SK-N-SH treated with all-trans-retinoic acid at 6 μM for 48 hours (cell line): ENCODE data around the gene SPACA6.

Source experiments
- ATAC-seq: fragments of 200-7000 bp; cut with Tn5 transposase; 3 replicates; pipeline ENCODE4 v1.9.1; 2020; ENCODE audit warnings: mild to moderate bottlenecking, moderate library complexity
- ARNTL ChIP-seq: fragments of 450-650 bp; formaldehyde crosslinking; IDR thresholded peaks from 2 replicates; pipeline ENCODE4 v1.5.0; 2020; ENCODE audit warnings: low read depth, mild to moderate bottlenecking, moderate library complexity, borderline replicate concordance
- BACH2 ChIP-seq: fragments of 250-450 bp; sonication (Bioruptor Pico); IDR thresholded peaks from 2 replicates; pipeline ENCODE4 v1.9.0; 2021; ENCODE audit warnings: mild to moderate bottlenecking, borderline replicate concordance
- CREB5 ChIP-seq: fragments of 250-450 bp; sonication (Bioruptor Pico); IDR thresholded peaks from 2 replicates; pipeline ENCODE4 v1.5.1; 2020; ENCODE audit warnings: low read depth, mild to moderate bottlenecking, moderate library complexity
- CSDC2 ChIP-seq: fragments of 250-450 bp; sonication (Bioruptor Pico); IDR thresholded peaks from 2 replicates; pipeline ENCODE4 v1.5.0; 2020; ENCODE audit warnings: mild to moderate bottlenecking, moderate library complexity
- CSRNP3 ChIP-seq: fragments of 250-450 bp; sonication (Bioruptor Pico); IDR thresholded peaks from 2 replicates; pipeline ENCODE4 v1.5.1; 2021; ENCODE audit warnings: mild to moderate bottlenecking, moderate library complexity
- ESRRG ChIP-seq: fragments of 250-450 bp; sonication (Bioruptor Pico); IDR thresholded peaks from 2 replicates; pipeline ENCODE4 v1.6.1; 2021; ENCODE audit warnings: mild to moderate bottlenecking
- GLIS3 ChIP-seq: fragments of 250-450 bp; sonication (Bioruptor Pico); IDR thresholded peaks from 2 replicates; pipeline ENCODE4 v1.5.0; 2020; ENCODE audit warnings: mild to moderate bottlenecking, moderate library complexity
- ISL1 ChIP-seq: fragments of 250-450 bp; sonication (Bioruptor Pico); IDR thresholded peaks from 2 replicates; pipeline ENCODE4 v2.1.2; 2022; ENCODE audit warnings: mild to moderate bottlenecking, moderate library complexity
- OSR1 ChIP-seq: fragments of 250-450 bp; sonication (Bioruptor Pico); IDR thresholded peaks from 2 replicates; pipeline ENCODE4 v1.8.0; 2022; ENCODE audit warnings: moderate library complexity, mild to moderate bottlenecking, inconsistent platforms
- PATZ1 ChIP-seq: fragments of 250-450 bp; sonication (Bioruptor Pico); IDR thresholded peaks from 2 replicates; pipeline ENCODE4 v1.8.0; 2020; ENCODE audit warnings: mild to moderate bottlenecking, moderate library complexity, borderline replicate concordance
- POU6F1 ChIP-seq: fragments of 250-450 bp; sonication (Bioruptor Pico); IDR thresholded peaks from 2 replicates; pipeline ENCODE4 v1.8.0; 2021; ENCODE audit warnings: low read depth, mild to moderate bottlenecking, moderate library complexity, borderline replicate concordance
- PPARA ChIP-seq: fragments of 250-450 bp; sonication (Bioruptor Pico); IDR thresholded peaks from 2 replicates; pipeline ENCODE4 v1.5.0; 2020; ENCODE audit warnings: mild to moderate bottlenecking, borderline replicate concordance
- RARB ChIP-seq: fragments of 250-450 bp; sonication (Bioruptor Pico); IDR thresholded peaks from 2 replicates; pipeline ENCODE4 v1.8.0; 2021; ENCODE audit warnings: mild to moderate bottlenecking, moderate library complexity
- SNAI2 ChIP-seq: fragments of 250-450 bp; sonication (Bioruptor Pico); IDR thresholded peaks from 2 replicates; pipeline ENCODE4 v1.5.0; 2020; ENCODE audit warnings: mild to moderate bottlenecking, moderate library complexity
- TOX ChIP-seq: fragments of 250-450 bp; sonication (Bioruptor Pico); IDR thresholded peaks from 2 replicates; pipeline ENCODE4 v1.8.0; 2021; ENCODE audit warnings: mild to moderate bottlenecking, moderate library complexity, borderline replicate concordance
- TSHZ2 ChIP-seq: fragments of 250-450 bp; sonication (Bioruptor Pico); IDR thresholded peaks from 2 replicates; pipeline ENCODE4 v1.5.0; 2020; ENCODE audit warnings: mild to moderate bottlenecking, moderate library complexity
- ZC3H10 ChIP-seq: fragments of 250-450 bp; sonication (Bioruptor Pico); IDR thresholded peaks from 2 replicates; pipeline ENCODE4 v1.5.1; 2021; ENCODE audit warnings: mild to moderate bottlenecking, moderate library complexity
- ZFP3 ChIP-seq: fragments of 250-450 bp; sonication (Bioruptor Pico); IDR thresholded peaks from 2 replicates; pipeline ENCODE4 v1.5.0; 2020; ENCODE audit warnings: mild to moderate bottlenecking, moderate library complexity
- ZFP30 ChIP-seq: fragments of 450-650 bp; formaldehyde crosslinking; IDR thresholded peaks from 2 replicates; pipeline ENCODE4 v1.5.0; 2022; ENCODE audit warnings: mild to moderate bottlenecking, moderate library complexity
- ZNF565 ChIP-seq: fragments of 450-650 bp; formaldehyde crosslinking; conservative IDR thresholded peaks from 2 replicates; pipeline ENCODE4 v1.5.0; 2020; ENCODE audit warnings: low read depth, mild to moderate bottlenecking, moderate library complexity
- ZNF8 ChIP-seq: fragments of 450-650 bp; formaldehyde crosslinking; IDR thresholded peaks from 2 replicates; pipeline ENCODE4 v1.5.0; 2020; ENCODE audit warnings: mild to moderate bottlenecking, moderate library complexity

SPACA6 gene

GRCh38 chr19:51664997-51665396 lies 28.1 kb upstream of the SPACA6 start:
- 0 out of 3 replicates have a peak, but pooled peaks have one; percentile 34 for ATAC-seq
- TF ChIP-seq ZNF565 (CRISPR knock-in tag) (no peak), CSDC2 (CRISPR knock-in tag) (no peak), ARNTL (no peak), GLIS3 (CRISPR knock-in tag) (no peak), ZFP3 (CRISPR knock-in tag) (no peak), SNAI2 (CRISPR knock-in tag) (no peak), OSR1 (CRISPR knock-in tag) (no peak), TSHZ2 (CRISPR knock-in tag) (no peak), ESRRG (CRISPR knock-in tag) (no peak), BACH2 (no peak), ZC3H10 (CRISPR knock-in tag) (no peak), ISL1 (CRISPR knock-in tag) (no peak), RARB (CRISPR knock-in tag) (no peak), PPARA (CRISPR knock-in tag) (no peak), POU6F1 (CRISPR knock-in tag) (no peak), ZFP30 (no peak), ZNF8 (no peak), CSRNP3 (CRISPR knock-in tag) (no peak), TOX (CRISPR knock-in tag) (no peak)

- no peak for ATAC-seq
- TF ChIP-seq ISL1 (CRISPR knock-in tag), result no peak
- no peak for TF ChIP-seq PATZ1 (CRISPR knock-in tag)
- TF ChIP-seq CREB5 (CRISPR knock-in tag), result no peak
Observed at GRCh38 chr19:51668216-51668615, 24.9 kb upstream of the SPACA6 start.

- peak; percentile 69; the same call in 2 of the 3 replicates for ATAC-seq
Observed at GRCh38 chr19:51675911-51676565, 17.1 kb upstream of the SPACA6 start.
